A673 (cell line): Measurements from ENCODE around the gene CMTM3. TPM values are rescaled to one million over a fixed set of nuclear protein-coding genes. Genes with fewer than 3 reads are reported as not detected.

Source experiments
- BruUV-seq: library from RNA; stranded (reverse); fragments of 400-500 nt; replicated peaks from 2 replicates; lab custom pipeline; 2021; lab: Mats Ljungman, UMichigan
- CTCF ChIA-PET: fragments of 300-600 bp; sonication (Branson Sonifier 250); formaldehyde crosslinking; loops from one replicate; lab custom pipeline; 2022; ENCODE audit warnings: antibody characterized with exemption; lab: Charles Lee
- POLR2A ChIA-PET: fragments of 300-600 bp; sonication (Branson Sonifier 250); formaldehyde crosslinking; loops from one replicate; lab custom pipeline; 2022; ENCODE audit warnings: antibody characterized with exemption; ENCODE audit not compliant: low non-redundant PET; lab: Charles Lee
- DNase-seq: peaks from one replicate; pipeline ENCODE4 v3.0.0-alpha.2; 2015; ENCODE audit warnings: low spot score
- H3K27ac ChIP-seq: fragments of 200-600 bp; sonication (generic); 2 replicates; pipeline ENCODE4 v1.5.1; 2016; ENCODE audit warnings: mixed run types, low read depth, mild to moderate bottlenecking, mixed read lengths, antibody characterized with exemption, low read length; ENCODE audit not compliant: poor library complexity, severe bottlenecking
- H3K27me3 ChIP-seq: fragments of 200-600 bp; sonication (generic); replicated peaks from 2 replicates; pipeline ENCODE4 v1.6.1; 2017; ENCODE audit warnings: mixed run types, low read depth, mild to moderate bottlenecking, mixed read lengths, antibody characterized with exemption, low read length; ENCODE audit not compliant: insufficient read depth, poor library complexity
- H3K36me3 ChIP-seq: fragments of 200-600 bp; sonication (generic); 2 replicates; pipeline ENCODE4 v1.6.1; 2016; ENCODE audit warnings: mixed run types, mild to moderate bottlenecking, mixed read lengths, antibody characterized with exemption, low read length; ENCODE audit not compliant: insufficient read depth, poor library complexity, severe bottlenecking
- H3K4me1 ChIP-seq: fragments of 200-600 bp; sonication (generic); 2 replicates; pipeline ENCODE4 v1.6.1; 2017; ENCODE audit warnings: mixed run types, mild to moderate bottlenecking, mixed read lengths, antibody characterized with exemption, low read length; ENCODE audit not compliant: insufficient read depth, poor library complexity, severe bottlenecking
- H3K4me3 ChIP-seq: fragments of 200-600 bp; sonication (generic); 2 replicates; pipeline ENCODE4 v1.5.1; 2016; ENCODE audit warnings: low read depth, mixed run types, mild to moderate bottlenecking, mixed read lengths, low read length; ENCODE audit not compliant: poor library complexity, severe bottlenecking
- H3K9me3 ChIP-seq: fragments of 200-600 bp; sonication (generic); 2 replicates; pipeline ENCODE4 v1.6.1; 2016; ENCODE audit warnings: mixed run types, low read depth, mild to moderate bottlenecking, mixed read lengths, antibody characterized with exemption, low read length; ENCODE audit not compliant: poor library complexity, severe bottlenecking
- CTCF ChIP-seq: fragments of 300-800, 200-600 bp; sonication (generic); conservative IDR thresholded peaks from 2 replicates; pipeline ENCODE4 v1.5.1; 2017; ENCODE audit warnings: low read depth, mild to moderate bottlenecking, antibody characterized with exemption, low read length, moderate library complexity, mixed read lengths
- EZH2 ChIP-seq: fragments of 200-600 bp; sonication (generic); IDR thresholded peaks from 2 replicates; pipeline ENCODE4 v1.6.1; 2017; ENCODE audit warnings: borderline replicate concordance, low read depth, mild to moderate bottlenecking, mixed read lengths, antibody characterized with exemption, low read length; ENCODE audit not compliant: poor library complexity, severe bottlenecking
- intact Hi-C: fragments of 100-400 bp; cut with micrococcal nuclease; formaldehyde crosslinking; loops from one replicate; pipeline ENCODE4 v1.10.0; 2022; ENCODE audit not compliant: unreplicated experiment
- total RNA-seq: library from RNA; stranded (reverse); gene quantifications from 2 replicates; pipeline ENCODE4 v1.2.3, GENCODE V29; 2021

CMTM3 gene
- total RNA-seq, 1 experiment from 2014 or later = 25.5 TPM

GRCh38 chr16:66581246-66581952 is 23.1 kb upstream of the CMTM3 start:
- Histone ChIP-seq H3K4me1 (peaks cover 20% of the 10 kb centered on the region), H3K36me3 (no peaks in the 10 kb centered on the region), H3K9me3 (no peaks in the 10 kb centered on the region), H3K27me3 (no peaks in the 10 kb centered on the region), H3K4me3 (no peak overlapping the region), H3K27ac (no peak overlapping the region)
- TF ChIP-seq CTCF = no peak
- no peak for TF ChIP-seq EZH2
- no peak for DNase-seq
- POLR2A ChIA-PET = no interaction called here
- BruUV-seq = no TSS peak
- intact Hi-C loops = no loop called here
- CTCF ChIA-PET = no interaction called here

GRCh38 chr16:66585481-66586239 is 18.8 kb upstream of the CMTM3 start:
- intact Hi-C loops = no loop called here
- Histone ChIP-seq H3K36me3 (no peaks in the 10 kb centered on the region), H3K4me3 (no peak overlapping the region), H3K4me1 (peaks cover 13% of the 10 kb centered on the region), H3K27ac (no peak overlapping the region), H3K27me3 (no peaks in the 10 kb centered on the region), H3K9me3 (no peaks in the 10 kb centered on the region)
- ChIA-PET CTCF (no interaction called here), POLR2A (no interaction called here)
- TF ChIP-seq EZH2 = no peak
- no peak for DNase-seq
- no TSS peak for BruUV-seq

- Histone ChIP-seq H3K27ac (no peak overlapping the region), H3K4me1 (no peaks in the 10 kb centered on the region), H3K36me3 (no peaks in the 10 kb centered on the region), H3K9me3 (no peaks in the 10 kb centered on the region), H3K4me3 (no peak overlapping the region), H3K27me3 (no peaks in the 10 kb centered on the region)
- BruUV-seq = no TSS peak
- intact Hi-C loops = no loop called here
- ChIA-PET POLR2A (no interaction called here), CTCF (interaction anchor here (0.7 kb wide), 1 partner anchor 83 kb away, joined by 3 read pairs; no protein-coding TSS in a partner anchor)
- DNase-seq = no peak
- TF ChIP-seq EZH2 = no peak
- no peak for TF ChIP-seq CTCF
Measured at GRCh38 chr16:66587881-66588600, 16.5 kb upstream of the CMTM3 start.
